ENCODE data around the gene PLAAT4. TPM values are rescaled to one million over a fixed set of nuclear protein-coding genes. Genes with fewer than 3 reads are reported as not detected.
"Not testable (repeated sequence)": the region's sequence is repeated elsewhere in the genome, so short reads cannot be mapped to it uniquely, and the experiment has no call there.

The PLAAT4 gene
- total and polyA plus RNA-seq, 8 donors: 4.0 to 262 (median 88.0) TPM

GRCh38 chr11:63530021-63530420 is 6.6 kb upstream of the PLAAT4 start:
- DNase-seq: no peak
- Histone ChIP-seq H3K27ac (no peak overlapping the region), H3K4me3 (no peak overlapping the region), H3K9me3 (no peaks in the 10 kb centered on the region), H3K36me3 (no peaks in the 10 kb centered on the region), H3K27me3 (no peaks in the 10 kb centered on the region), H3K4me1 (peaks cover 3 to 24% (median 13%) of the 10 kb centered on the region in 4 donors)
- intact Hi-C loops (cut with DNase I; ENCODE audit: low total_unique reads): no loop called here
- no peak for TF ChIP-seq POLR2A (IDR thresholded peaks at IDR 0.05)
- WGBS, 5 donors: 90 to 100% (median 98%) methylated on average over 2 of the region's 2 CpGs

- H3K36me3 ChIP-seq; H3K4me3 ChIP-seq; intact Hi-C loops (cut with DNase I; ENCODE audit: low total_unique reads); H3K27me3 ChIP-seq; H3K9me3 ChIP-seq: not testable (repeated sequence)
- Histone ChIP-seq H3K27ac (peak overlapping the region in 4 of 5 donors; percentile 22 to 69 (median 66)), H3K4me1 (peaks cover 10 to 36% (median 20%) of the 10 kb centered on the region in 4 donors)
- WGBS, 5 donors: 37 to 55% (median 48%) methylated on average over 4 to 5 of the region's 6 CpGs
- peak; percentile 68 to 81 for DNase-seq
- TF ChIP-seq POLR2AphosphoS5 (IDR thresholded peaks at IDR 0.05): peak in 1 of 3 donors; percentile 73
These were observed 5.4 kb upstream of the PLAAT4 start for GRCh38 chr11:63531074-63531792.

GRCh38 chr11:63532117-63532516 is 4.5 kb upstream of the PLAAT4 start:
- H3K27ac ChIP-seq: peak overlapping the region in 3 of 5 donors; percentile 22 to 69 (median 66)
- intact Hi-C loops (cut with DNase I; ENCODE audit: low total_unique reads): no loop called here
- no peaks in the 10 kb centered on the region for H3K36me3 ChIP-seq
- 78 to 85% (median 81%) methylated on average over 2 of the region's 2 CpGs for WGBS, 5 donors
- H3K4me1 ChIP-seq: peaks cover 16 to 45% (median 28%) of the 10 kb centered on the region in 4 donors
- H3K9me3 ChIP-seq: no peaks in the 10 kb centered on the region
- no peak for DNase-seq
- H3K27me3 ChIP-seq: no peaks in the 10 kb centered on the region
- TF ChIP-seq POLR2AphosphoS5 (IDR thresholded peaks at IDR 0.05) (no peak), POLR2A (IDR thresholded peaks at IDR 0.05) (no peak), CTCF (IDR thresholded peaks at IDR 0.05) (no peak), EP300 (IDR thresholded peaks at IDR 0.05) (no peak)
- H3K4me3 ChIP-seq: no peak overlapping the region

DNA sequence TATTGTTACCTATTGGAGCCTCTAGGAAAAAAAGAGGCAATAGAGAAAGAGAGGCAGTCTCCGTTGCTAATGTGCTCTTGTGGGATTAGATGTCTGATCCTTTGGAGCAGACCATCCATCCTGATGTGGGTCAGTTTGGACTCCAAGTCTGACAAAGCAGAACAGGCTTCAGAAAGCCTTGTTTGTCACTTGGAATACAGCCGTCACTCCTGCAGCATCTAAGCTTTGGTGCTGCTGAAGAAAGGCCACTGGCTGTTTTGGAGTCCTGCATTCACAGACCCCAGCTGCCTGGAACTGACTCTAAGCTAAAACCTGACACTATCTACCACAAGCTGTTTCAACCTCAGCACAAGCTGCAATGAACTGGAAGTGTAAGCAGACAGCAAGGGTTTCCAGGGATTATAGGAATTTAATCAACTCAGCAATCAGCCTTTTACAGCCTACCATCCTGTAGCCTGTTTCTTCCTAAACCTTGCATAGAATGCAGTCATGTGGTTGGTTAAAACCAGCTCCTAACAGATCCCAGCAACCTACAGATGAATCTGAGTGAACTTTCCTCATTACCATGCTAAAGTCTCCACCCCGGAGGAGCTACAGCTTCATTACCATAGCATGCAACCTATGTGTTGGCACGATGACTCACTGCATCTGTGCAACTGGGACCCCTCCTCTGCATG is 3.7 kb upstream of the PLAAT4 start:
- Histone ChIP-seq H3K27me3 (no peaks in the 10 kb centered on the region), H3K27ac (peak overlapping the region in 1 of 5 donors; percentile 20), H3K4me1 (peaks cover 23 to 52% (median 37%) of the 10 kb centered on the region in 4 donors), H3K36me3 (no peaks in the 10 kb centered on the region), H3K9me3 (no peaks in the 10 kb centered on the region), H3K4me3 (no peak overlapping the region)
- intact Hi-C loops (cut with DNase I; ENCODE audit: low total_unique reads): no loop called here
- no peak for TF ChIP-seq CTCF (IDR thresholded peaks at IDR 0.05)
- TF ChIP-seq POLR2A (IDR thresholded peaks at IDR 0.05): no peak
- TF ChIP-seq EP300 (IDR thresholded peaks at IDR 0.05): no peak
- no peak for TF ChIP-seq POLR2AphosphoS5 (IDR thresholded peaks at IDR 0.05)
- no peak for DNase-seq
- WGBS, 5 donors: 60 to 68% (median 60%) methylated on average over 4 of the region's 4 CpGs

GRCh38 chr11:63534076-63534475 is 2.5 kb upstream of the PLAAT4 start:
- Histone ChIP-seq H3K4me1 (peaks cover 35 to 63% (median 46%) of the 10 kb centered on the region in 4 donors), H3K27me3 (no peaks in the 10 kb centered on the region), H3K27ac (peak overlapping the region in 1 of 5 donors; percentile 92), H3K9me3 (no peaks in the 10 kb centered on the region), H3K36me3 (peaks cover 0 to 2% (median 0%) of the 10 kb centered on the region in 4 donors), H3K4me3 (no peak overlapping the region)
- TF ChIP-seq CTCF (IDR thresholded peaks at IDR 0.05) (no peak), POLR2A (IDR thresholded peaks at IDR 0.05) (no peak), POLR2AphosphoS5 (IDR thresholded peaks at IDR 0.05) (no peak), EP300 (IDR thresholded peaks at IDR 0.05) (no peak)
- intact Hi-C loops (cut with DNase I; ENCODE audit: low total_unique reads): no loop called here
- WGBS, 5 donors: 72 to 87% (median 80%) methylated on average over 3 of the region's 3 CpGs
- DNase-seq: no peak

Data from stomach (tissue), 9 donors.